GM21619 (cell line): ENCODE data around the gene MCEE.
"Not testable (repeated sequence)": the region's sequence is repeated elsewhere in the genome, so short reads cannot be mapped to it uniquely, and the experiment has no call there.

Experiments used
- ATAC-seq: cut with Tn5 transposase; IDR thresholded peaks from one replicate; pipeline ENCODE4 v1.9.1; 2021; ENCODE audit not compliant: unreplicated experiment

The MCEE gene

DNA sequence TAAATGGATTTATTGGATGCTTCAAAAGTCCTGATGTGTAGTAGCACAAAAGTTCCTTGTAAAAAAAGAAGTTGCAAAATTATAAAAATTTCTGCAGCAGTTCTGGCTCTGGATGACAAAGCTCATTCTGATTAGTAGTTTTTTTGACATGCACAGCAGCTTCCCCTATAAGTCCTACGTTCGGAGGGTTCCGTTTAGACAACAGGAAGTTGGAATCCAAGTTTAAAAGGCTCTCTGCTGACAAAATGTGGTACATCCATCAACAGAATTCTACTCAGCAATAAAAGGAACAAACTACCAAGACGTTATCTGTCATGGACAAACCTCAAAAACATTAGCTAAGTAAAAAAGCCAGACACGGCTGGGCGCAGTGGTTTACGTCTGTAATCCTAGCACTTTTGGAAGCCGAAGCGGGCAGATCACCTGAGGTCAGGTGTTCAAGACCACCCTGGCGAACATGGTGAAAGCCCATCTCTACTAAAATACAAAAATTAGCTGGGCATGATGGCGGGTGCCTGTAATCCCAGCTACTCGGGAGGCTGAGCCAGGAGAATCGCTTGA lies 46.2 kb downstream of the MCEE start:
- not testable (repeated sequence) for ATAC-seq

DNA sequence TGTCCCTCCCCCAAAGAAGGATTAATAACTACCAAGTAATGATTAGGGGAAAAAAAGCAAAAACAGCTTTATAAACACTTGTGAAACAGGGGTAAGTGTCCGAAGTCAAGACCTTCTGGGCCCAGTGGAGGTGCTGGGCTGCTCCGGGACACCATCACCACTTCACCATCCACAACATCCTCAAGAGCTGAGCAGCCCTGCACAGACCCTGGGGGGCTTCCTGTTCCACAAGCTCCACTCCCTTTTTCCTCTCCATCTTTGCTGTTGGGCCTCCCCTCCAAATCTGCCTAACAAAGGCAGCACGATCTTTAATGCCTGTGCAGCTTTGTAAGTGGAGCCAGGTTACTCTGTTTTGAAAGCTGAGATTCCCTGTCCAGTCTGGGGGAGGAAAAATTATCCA lies 46.7 kb downstream of the MCEE start:
- ATAC-seq: not testable (repeated sequence)

DNA sequence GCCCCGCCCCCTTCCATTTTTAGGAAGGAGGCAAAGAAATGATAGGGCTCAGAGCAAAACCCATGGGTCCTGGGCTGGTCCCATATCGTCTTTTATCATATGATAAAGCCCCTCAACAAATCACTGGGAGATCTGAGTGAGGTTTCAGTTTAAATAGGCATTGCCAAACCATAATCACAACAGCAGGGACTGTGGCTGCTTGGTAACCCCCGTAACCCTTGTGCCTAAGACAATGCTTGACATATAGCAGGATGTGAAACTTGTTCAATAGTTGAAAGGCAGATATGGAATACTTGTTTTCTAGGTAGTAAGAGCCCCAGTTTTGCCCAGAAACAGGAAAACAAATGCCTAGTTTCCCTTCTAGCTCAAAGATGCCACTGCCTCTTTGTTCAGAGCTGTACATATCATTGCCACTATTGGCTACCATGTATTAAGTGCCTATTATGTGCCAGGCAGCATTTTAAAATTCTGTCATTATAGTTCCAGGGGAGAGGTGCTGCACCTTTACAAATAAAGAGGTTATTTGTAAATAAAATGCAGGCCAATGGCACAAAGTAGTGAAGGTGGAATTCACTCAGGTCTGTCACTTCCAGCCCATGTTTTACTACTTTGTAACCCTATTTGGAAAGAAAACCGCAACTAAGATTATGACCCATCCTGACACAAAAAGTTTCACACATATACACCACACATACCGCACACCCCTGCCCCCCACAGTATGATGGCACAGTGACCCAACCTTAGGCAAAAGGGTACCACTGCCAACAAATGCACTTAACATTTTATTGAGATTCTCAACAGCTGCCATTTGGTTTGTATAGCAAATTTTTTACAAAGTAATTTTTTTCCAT lies 47.4 kb downstream of the MCEE start:
- peak; percentile 59 for ATAC-seq

- no peak for ATAC-seq
Observed at GRCh38 chr2:71078624-71079023, 51.4 kb downstream of the MCEE start.

DNA sequence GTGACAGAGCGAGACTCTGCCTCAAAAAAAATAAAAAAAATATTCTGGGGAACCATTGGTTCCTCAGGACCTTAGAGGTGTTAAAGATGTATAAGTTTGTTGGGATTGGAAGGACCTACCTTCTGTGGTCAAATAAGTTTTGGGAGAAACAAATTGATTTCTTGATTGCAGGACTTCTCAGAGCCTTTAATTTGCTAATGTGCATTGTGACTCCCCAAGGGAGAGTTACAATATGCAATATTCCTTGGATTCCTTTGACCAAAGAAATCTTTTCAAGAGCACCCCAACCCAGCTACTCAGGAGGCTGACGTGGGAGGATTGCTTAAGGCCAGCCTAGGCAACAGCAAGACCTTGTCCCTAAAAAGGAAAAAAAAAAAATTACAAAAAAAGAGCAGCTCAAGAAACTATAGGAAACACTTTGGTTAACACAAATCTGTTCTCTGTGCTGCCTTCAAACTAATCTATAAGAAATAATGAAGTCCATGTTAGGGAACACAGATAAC lies 55.1 kb downstream of the MCEE start:
- ATAC-seq: no peak

GRCh38 chr2:71073475-71073874 lies 56.6 kb downstream of the MCEE start:
- no peak for ATAC-seq

DNA sequence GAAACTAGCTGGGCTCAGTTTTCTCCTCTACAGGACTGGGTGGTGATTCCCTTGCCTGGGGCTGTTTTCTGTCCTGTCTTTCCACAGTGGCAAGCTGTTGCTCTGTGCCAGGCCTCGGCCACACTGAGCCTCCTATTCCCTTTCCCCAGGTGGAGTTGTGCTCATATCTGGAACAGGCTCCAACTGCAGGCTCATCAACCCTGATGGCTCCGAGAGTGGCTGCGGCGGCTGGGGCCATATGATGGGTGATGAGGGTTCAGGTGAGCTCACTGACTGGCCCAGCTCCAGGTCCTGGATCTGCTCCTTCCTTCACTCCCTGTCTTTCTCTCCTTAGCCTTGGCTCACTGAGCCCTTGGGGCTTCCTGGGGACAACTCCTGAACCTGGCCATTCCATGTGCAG lies 57.5 kb downstream of the MCEE start:
- no peak for ATAC-seq

DNA sequence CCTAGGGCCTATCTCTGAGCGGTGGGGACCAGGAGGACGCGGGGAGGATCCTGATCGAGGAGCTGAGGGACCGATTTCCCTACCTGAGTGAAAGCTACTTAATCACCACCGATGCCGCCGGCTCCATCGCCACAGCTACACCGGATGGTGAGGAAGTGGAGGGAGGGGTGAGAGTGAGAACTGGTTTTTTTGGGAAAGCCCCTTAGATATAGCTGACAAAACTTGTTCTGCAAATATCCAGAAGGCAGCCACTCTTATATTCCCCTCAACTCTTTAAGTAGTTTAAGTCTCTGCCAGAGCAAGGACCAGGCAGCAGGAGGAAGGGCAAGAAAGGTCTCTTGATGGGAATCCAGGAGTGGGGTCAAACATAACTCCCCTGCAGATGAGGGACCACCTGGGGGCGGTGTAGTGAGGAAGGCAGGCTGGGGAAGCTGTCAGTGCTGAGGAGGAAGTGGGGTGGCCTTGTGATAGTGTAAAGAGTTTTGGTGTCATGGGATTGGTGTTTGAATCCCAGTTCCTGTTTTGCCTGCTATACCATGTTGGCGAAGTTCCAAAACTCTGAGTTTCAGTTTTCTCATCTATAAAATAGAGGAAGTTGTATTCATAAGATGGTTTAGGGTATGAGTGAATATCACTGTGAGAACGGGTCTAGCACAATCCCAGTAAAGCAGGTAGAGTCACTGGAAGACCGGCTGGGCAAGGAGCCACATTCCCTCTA lies 58.2 kb downstream of the MCEE start:
- ATAC-seq: no peak

- ATAC-seq: no peak
Observed at GRCh38 chr2:71070294-71071093, 59.5 kb downstream of the MCEE start.

DNA sequence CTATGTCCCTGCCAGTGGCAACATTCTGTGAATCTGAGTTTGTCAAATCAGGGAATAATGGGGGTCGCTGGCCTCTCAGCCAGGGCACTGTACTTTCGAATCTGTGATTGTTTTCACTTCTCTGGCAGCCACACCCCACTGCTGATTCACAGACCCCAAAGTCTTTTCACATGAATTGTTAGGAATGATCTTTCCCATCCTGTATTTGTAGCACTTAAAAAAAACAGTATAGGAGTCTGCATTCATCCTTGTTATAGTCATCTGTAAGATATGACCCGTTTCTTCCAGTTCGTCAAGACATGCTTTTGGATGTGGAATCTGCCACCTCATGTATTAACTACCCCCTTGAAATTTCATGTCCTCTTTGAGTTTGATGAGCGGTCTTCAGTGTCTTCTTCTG lies 60.7 kb downstream of the MCEE start:
- ATAC-seq: no peak

GRCh38 chr2:71068218-71069035 lies 61.6 kb downstream of the MCEE start, which contains the start of gene NAGK:
TSS of gene NAGK (plus strand) at chr2:71068648. CDS start at chr2:71068684, 36 bp downstream.
- peak; percentile 47 for ATAC-seq

DNA sequence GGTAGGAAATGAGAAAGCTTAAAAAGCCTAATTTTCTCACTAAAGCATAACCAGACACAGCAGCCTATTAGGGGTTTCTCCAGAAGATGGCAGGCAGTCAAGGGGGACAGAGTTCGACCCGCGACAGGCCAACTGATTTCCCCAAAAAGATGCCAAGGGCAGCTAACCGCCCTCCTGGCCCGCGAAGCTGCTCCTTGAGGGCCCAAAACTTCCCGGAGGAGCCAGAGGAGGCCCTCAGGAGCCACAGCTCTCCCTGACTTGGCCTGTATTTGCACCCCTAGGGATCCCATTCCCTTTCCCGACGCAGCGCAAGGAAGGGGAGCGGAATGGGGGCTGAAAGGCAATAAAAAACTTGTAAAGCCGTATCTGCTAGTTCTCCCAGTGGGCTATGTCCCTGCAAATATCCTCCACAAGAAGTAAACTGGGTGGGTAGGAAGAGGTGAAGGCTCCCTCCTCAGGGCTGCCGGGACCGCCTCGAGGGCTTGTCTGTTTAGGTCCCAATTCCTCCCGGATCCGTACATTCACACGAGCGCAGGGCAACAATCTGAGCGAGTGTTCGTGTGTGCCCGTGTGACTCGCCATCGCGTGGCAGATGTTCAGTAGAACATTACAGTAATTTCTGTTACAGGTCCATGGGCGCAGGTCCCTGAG lies 62.3 kb downstream of the MCEE start:
- ATAC-seq: no peak

GRCh38 chr2:71066856-71067255 lies 63.2 kb downstream of the MCEE start:
- ATAC-seq: no peak

DNA sequence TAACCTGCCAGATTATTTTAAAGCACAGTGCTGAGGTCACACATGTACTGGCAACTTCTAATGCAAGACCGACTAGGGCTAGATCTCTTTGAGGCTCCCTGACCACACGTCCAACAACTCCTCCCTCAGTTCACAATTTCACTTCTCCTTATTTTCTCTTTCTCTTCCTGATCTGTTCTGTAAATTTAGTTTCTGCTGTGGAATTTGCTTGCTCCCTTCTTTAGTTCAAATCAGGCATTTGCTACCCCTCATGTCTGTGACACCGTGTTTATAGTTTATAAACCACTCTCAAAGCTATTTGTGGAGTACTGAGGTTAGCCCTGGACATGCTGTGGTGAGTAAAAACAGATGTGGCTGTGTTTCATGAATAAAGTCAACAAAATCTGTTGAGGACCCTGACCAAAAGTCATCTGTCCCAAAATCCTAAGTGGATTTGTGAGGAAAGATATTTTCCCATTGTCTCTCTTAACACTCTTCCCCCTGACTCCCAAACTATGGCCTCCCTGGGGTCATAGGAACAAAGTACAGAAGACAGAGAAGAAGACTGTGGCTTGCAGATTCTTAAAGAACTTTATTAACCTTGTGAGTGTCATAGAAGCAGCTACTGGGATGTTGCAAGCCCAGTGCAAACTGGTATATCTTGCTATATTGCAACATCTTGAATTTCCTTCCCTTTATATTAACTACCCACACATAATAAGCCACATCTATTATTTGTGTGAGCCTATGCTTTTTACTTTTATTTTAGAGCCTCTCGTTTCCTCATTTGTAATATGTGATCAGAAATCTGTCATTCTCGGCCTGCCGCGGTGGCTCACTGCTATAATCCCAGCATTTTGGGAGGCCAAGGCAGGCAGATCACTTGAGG lies 65.0 kb downstream of the MCEE start:
- peak; percentile 20 for ATAC-seq

- no peak for ATAC-seq
Observed at GRCh38 chr2:71064110-71064611, 65.9 kb downstream of the MCEE start.

DNA sequence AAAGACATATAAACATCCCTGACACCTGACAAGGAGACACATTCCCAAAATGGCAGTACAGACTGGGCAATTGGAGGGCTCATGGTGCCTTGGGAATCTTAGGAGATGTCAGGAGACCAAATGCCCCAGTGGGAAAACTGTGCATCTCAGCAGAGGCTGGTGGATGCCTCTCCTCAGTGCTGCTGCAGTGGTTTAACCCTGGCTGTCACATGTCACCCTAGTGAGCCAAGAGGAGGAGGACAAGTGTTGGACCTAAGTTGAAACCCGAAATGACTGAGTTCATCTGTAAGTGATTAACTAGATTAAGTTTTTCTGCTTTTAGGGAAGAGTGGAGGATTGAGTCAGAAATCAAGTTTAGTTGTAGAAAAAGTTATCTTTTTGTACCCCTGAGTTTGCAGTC lies 66.8 kb downstream of the MCEE start:
- no peak for ATAC-seq

GRCh38 chr2:71060871-71061270 lies 69.2 kb downstream of the MCEE start:
- ATAC-seq: no peak

DNA sequence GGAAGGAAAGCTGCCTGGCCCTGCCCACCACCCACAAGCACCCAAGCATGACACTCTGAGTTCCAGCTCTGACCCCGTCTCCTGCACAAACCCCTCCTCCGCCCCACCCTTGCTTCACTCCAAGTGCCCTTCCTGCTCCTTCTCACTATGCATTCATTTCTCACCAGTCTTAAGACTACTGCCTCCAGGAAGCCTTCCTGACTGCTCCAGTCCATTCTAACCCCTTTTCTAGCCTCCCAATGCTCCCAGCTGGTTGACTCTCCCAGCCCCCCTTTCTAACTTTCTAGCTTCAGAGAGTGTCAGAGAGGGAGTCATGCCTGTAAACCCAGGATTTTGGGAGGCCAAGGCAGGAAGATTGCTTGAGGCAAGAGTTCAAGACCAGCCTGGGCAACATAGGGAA lies 69.8 kb downstream of the MCEE start:
- ATAC-seq: no peak
